T-helper 17 cell (primary cell): ENCODE measurements around the gene TEX13B. TPM values are rescaled to one million over a fixed set of nuclear protein-coding genes. Genes with fewer than 3 reads are reported as not detected.
"Not testable (repeated sequence)": the region's sequence is repeated elsewhere in the genome, so short reads cannot be mapped to it uniquely, and the experiment has no call there.

Experiments used
- ATAC-seq: fragments of 150-1000 bp; cut with Tn5 transposase; 2 replicates; pipeline ENCODE4 v1.10.0; 2021; ENCODE audit warnings: mild to moderate bottlenecking, moderate library complexity
- DNase-seq, 3 donors: peaks; one replicate each; pipeline versions ENCODE4 v3.0.0 to v3.0.0-alpha.2; 2020 to 2021
- H3K9me3 ChIP-seq: one replicate; pipeline ENCODE4 v1.7.0; 2013; ENCODE audit warnings: low read length, mild to moderate bottlenecking; ENCODE audit not compliant: control insufficient read depth, poor library complexity, severe bottlenecking
- H3K27ac Mint-ChIP-seq: one replicate; pipeline ENCODE4 v1.8.0; 2022; ENCODE audit warnings: mild to moderate bottlenecking, moderate library complexity, mixed read lengths
- H3K27me3 Mint-ChIP-seq: one replicate; pipeline ENCODE4 v1.8.0; 2022; ENCODE audit warnings: mixed read lengths
- H3K36me3 Mint-ChIP-seq: one replicate; pipeline ENCODE4 v1.8.0; 2022; ENCODE audit warnings: low read depth, mixed read lengths
- H3K4me1 Mint-ChIP-seq: one replicate; pipeline ENCODE4 v1.8.0; 2022; ENCODE audit warnings: mild to moderate bottlenecking, mixed read lengths
- H3K4me3 Mint-ChIP-seq: one replicate; pipeline ENCODE4 v1.8.0; 2022; ENCODE audit warnings: mild to moderate bottlenecking, moderate library complexity, mixed read lengths
- total RNA-seq, 4 donors: library from RNA in 2 of 4; stranded (reverse) in 2 of 4; gene quantifications; one replicate each; pipeline ENCODE4 v1.2.3 and lab custom pipeline; 2022 to 2026

Gene TEX13B
- total RNA-seq, 2 donors from 2014 or later: not detected

DNA sequence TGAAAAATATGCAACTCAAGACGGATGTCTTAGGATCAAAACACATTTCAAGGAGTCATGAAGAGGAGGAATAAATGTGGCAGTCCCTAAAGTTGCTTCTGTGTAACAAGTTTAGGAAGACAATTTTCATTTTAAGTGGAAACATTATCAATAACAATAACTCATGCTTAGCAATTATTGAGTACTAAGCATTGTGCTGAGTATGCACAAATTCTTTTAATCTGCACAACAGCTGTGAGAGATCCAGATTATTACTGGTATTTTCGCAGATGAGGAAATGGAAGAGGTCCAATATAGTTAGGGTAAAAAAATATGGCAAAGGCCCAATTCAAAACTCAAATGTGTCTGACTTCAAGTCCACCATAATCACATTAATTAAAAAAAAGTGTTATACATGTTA, 2.9 kb upstream of the TEX13B start:
- Mint-ChIP-seq H3K4me3 (no peak overlapping the region), H3K27ac (no peak overlapping the region), H3K36me3 (peaks cover 3% of the 10 kb centered on the region), H3K4me1 (no peaks in the 10 kb centered on the region), H3K27me3 (no peaks in the 10 kb centered on the region)
- no peak for ATAC-seq
- no peaks in the 10 kb centered on the region for H3K9me3 ChIP-seq
- DNase-seq: no peak

DNA sequence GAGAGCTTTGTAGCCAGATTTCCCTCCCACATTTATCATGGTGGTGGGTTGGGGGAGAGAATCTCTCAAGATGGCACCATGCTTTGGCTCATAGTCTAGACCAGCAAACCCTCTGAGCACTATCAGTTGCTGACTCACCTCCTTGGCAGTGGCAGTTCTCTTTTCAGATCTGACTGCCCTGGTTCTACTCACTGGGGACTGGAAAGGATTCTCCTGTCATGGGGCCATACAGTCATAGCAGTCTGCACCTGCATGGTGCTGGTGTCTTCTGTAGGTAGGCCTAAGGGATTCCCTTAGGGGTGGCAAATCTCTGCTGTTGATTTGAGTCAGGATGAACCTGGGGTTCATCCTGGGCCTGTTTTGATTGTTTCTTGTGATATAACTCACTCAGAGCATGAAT, 2.6 kb downstream of the TEX13B start:
- Mint-ChIP-seq H3K4me1 (peaks cover 3% of the 10 kb centered on the region), H3K36me3 (no peaks in the 10 kb centered on the region), H3K27me3 (no peaks in the 10 kb centered on the region), H3K4me3 (no peak overlapping the region), H3K27ac (peak overlapping the region; percentile 24)
- DNase-seq (no peak), ATAC-seq (no peak)
- no peaks in the 10 kb centered on the region for H3K9me3 ChIP-seq

DNA sequence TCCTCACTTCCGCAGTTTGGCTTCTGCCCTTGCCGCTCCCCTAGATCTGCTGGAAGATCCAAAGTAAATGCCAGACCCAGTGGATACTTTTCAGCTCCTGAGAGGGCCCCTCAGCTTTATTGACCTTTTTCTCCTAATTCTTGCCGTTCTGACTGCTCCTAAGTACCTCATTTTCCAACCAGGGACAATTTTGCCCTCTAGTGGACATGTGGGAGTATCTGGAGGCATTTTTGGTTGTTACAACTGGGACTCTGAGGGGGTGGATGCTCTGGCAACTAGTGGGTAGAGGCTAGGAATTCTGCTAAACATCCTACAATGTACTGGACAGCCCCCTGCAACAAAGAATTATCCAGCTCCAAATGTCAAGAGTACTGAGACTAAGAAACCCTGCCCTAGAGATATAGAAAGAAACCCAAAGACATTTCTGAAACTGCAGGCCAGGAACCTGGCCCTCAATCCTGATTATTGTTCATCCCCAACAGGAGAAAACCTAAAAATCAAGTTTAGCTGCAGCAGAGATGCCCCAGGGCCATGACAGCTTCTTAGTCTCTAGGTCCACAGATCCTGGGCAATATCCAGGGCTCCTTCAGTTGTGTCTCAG, 3.4 kb downstream of the TEX13B start:
- H3K27ac Mint-ChIP-seq: no peak overlapping the region

DNA sequence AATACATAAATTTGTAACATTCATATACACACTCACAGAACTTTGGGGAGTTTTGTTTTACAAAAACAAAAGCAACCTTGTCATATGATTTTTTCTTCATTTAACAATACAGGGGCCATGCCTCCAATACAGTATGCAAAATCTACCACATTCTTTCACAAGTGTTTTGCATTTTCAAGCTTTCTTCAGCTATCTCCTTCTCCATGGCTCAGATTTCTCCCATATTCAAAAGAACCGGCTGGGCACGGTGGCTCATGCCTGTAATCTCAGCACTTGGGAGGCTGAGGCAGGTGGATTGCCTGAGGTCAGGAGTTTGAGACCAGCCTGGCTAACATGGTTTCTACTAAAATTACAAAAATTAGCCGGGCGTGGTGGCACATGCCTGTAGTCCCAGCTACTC, 4.1 kb downstream of the TEX13B start:
- Mint-ChIP-seq H3K36me3 (no peaks in the 10 kb centered on the region), H3K27me3 (no peaks in the 10 kb centered on the region), H3K4me1 (peaks cover 3% of the 10 kb centered on the region), H3K27ac (no peak overlapping the region), H3K4me3 (no peak overlapping the region)
- DNase-seq (no peak), ATAC-seq (no peak)
- H3K9me3 ChIP-seq: no peaks in the 10 kb centered on the region

More for the DNA sequence above, 3.4 kb downstream of the TEX13B start:
- no peak overlapping the region for H3K4me3 Mint-ChIP-seq
- DNase-seq (no peak), ATAC-seq (no peak)
- no peaks in the 10 kb centered on the region for H3K36me3 Mint-ChIP-seq
- no peaks in the 10 kb centered on the region for H3K9me3 ChIP-seq
- H3K27me3 Mint-ChIP-seq: no peaks in the 10 kb centered on the region
- peaks cover 3% of the 10 kb centered on the region for H3K4me1 Mint-ChIP-seq

DNA sequence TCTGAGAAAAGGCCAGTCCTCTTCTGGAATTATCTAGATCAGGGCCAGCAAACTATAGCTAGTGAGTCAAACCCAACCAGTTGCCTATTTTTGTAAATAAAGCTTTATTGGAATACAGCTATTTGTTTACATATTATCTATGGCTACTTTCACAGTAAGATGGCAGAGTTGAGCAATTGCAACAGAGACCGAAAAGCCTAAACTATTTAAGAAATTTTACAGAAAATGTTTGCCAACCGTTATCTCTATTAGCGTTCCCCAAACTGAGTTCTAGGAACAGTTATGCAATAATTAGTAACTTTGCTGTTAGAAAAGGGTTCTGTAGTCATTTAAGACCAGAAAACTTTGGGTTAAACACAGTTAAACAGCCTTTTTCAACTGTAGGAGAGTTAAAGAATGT, 10.5 kb downstream of the TEX13B start:
- H3K4me1 Mint-ChIP-seq: no peaks in the 10 kb centered on the region
- H3K4me3 Mint-ChIP-seq: no peak overlapping the region
- ATAC-seq (no peak), DNase-seq (no peak)
- H3K27ac Mint-ChIP-seq: no peak overlapping the region
- no peaks in the 10 kb centered on the region for H3K9me3 ChIP-seq
- H3K36me3 Mint-ChIP-seq: no peaks in the 10 kb centered on the region
- H3K27me3 Mint-ChIP-seq: no peaks in the 10 kb centered on the region

DNA sequence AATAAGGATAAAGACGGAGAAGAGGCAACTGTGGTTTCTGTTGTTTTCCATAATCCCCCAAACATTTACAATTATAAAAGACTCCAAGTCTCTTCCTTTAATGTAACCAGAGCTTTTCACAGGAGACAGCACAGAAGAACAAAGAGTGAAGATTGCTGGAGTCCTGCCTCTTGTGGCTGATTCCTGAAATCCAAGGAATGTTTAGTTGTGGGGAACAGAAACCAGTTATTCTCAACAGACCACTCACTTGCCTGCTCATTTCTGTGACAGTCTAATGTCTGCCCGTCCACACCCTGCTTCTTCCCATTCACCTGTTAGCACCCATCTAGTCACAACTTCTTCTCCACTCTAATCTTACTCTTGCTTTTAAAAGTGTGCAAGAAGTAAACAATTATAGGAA, 12.1 kb downstream of the TEX13B start:
- H3K27ac Mint-ChIP-seq: no peak overlapping the region

DNA sequence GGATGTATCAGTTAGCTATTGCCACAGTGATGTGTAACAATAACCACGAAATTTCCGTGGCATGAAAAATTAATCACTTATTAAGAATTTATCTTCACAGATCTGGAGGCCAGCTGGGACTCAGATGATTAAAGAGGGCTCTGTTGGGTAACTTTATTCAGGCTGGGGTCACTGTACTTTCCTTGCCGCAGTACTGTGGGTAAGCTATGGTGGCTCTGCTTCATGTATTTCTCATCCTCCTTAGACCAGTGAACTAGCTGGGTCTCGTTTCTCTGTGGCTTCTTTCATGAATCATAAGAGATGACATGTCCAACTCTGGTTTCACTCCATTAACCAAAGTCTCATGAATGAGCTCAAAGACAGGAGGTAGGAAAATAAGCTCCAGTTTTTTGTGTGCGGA, 13.5 kb downstream of the TEX13B start:
- H3K27me3 Mint-ChIP-seq: no peaks in the 10 kb centered on the region
- no peaks in the 10 kb centered on the region for H3K4me1 Mint-ChIP-seq
- H3K27ac Mint-ChIP-seq: no peak overlapping the region
- H3K4me3 Mint-ChIP-seq: no peak overlapping the region
- H3K9me3 ChIP-seq: no peaks in the 10 kb centered on the region
- ATAC-seq (no peak), DNase-seq (no peak)
- no peaks in the 10 kb centered on the region for H3K36me3 Mint-ChIP-seq

More for the DNA sequence above, 12.1 kb downstream of the TEX13B start:
- no peaks in the 10 kb centered on the region for H3K9me3 ChIP-seq
- DNase-seq (no peak), ATAC-seq (no peak)
- Mint-ChIP-seq H3K27me3 (no peaks in the 10 kb centered on the region), H3K4me1 (no peaks in the 10 kb centered on the region), H3K36me3 (no peaks in the 10 kb centered on the region), H3K4me3 (no peak overlapping the region)

DNA sequence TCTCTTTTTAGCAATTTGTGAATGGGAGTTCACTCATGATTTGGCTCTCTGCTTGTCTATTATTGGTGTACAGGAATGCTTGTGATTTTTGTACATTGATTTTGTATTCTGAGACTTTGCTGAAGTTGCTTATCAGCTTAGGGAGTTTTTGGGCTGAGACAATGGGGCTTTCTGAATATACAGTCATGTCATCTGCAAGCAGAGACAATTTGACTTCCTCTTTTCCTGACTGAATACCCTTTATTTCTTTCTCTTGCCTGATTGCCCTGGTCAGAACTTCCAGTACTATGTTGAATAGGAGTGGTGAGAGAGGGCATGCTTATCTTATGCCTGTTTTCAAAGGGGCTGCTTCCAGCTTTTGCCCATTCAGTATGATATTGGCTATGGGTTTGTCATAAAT, 26.8 kb downstream of the TEX13B start:
- not testable (repeated sequence) for DNase-seq, H3K4me1 Mint-ChIP-seq, H3K27me3 Mint-ChIP-seq, H3K27ac Mint-ChIP-seq, H3K4me3 Mint-ChIP-seq, ATAC-seq, H3K9me3 ChIP-seq, H3K36me3 Mint-ChIP-seq

DNA sequence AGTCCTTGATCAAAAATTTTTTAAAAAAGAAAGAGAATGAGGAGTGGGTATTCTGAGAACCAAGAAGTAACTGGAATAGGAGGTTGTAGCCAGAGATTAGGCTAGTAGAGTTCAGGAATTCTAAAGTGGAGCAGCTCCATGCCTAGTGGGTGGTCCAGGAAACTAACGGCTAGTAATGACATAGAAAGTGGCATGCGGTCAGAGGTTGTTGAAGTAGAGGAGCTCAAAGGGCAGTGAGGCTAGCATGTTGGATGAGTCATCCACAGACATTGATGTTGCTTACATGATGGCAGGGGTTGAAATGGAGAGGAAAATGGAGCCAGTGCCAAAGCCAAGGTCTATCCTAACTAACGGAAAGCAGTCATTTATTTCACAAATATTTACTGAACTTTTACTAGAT, 42.1 kb downstream of the TEX13B start:
- H3K27ac Mint-ChIP-seq: no peak overlapping the region

DNA sequence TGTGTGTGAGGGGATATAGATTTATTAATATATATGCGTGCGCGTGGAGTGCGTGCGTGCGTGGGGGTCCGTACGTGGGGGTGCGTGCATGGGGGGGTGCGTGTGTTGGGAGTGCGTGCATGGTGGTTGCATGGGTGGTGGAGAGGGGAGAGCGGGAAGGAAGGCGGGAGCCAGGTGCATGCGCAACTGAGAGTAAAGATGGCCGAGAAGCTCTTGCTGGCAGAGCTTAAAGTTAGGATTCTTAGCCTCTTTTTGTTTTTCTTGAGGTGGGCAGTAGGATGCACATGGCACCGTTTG, 45.8 kb downstream of the TEX13B start:
- no peak overlapping the region for H3K4me3 Mint-ChIP-seq
- no peaks in the 10 kb centered on the region for H3K9me3 ChIP-seq
- peaks cover 8% of the 10 kb centered on the region for H3K27me3 Mint-ChIP-seq
- no peaks in the 10 kb centered on the region for H3K4me1 Mint-ChIP-seq
- ATAC-seq (no peak), DNase-seq (no peak)
- H3K36me3 Mint-ChIP-seq: no peaks in the 10 kb centered on the region
- no peak overlapping the region for H3K27ac Mint-ChIP-seq

More for the DNA sequence above, 42.1 kb downstream of the TEX13B start:
- Mint-ChIP-seq H3K27me3 (peaks cover 4% of the 10 kb centered on the region), H3K4me3 (no peak overlapping the region), H3K4me1 (no peaks in the 10 kb centered on the region), H3K36me3 (no peaks in the 10 kb centered on the region)
- ATAC-seq: no peak
- H3K9me3 ChIP-seq: no peaks in the 10 kb centered on the region
- no peak for DNase-seq

DNA sequence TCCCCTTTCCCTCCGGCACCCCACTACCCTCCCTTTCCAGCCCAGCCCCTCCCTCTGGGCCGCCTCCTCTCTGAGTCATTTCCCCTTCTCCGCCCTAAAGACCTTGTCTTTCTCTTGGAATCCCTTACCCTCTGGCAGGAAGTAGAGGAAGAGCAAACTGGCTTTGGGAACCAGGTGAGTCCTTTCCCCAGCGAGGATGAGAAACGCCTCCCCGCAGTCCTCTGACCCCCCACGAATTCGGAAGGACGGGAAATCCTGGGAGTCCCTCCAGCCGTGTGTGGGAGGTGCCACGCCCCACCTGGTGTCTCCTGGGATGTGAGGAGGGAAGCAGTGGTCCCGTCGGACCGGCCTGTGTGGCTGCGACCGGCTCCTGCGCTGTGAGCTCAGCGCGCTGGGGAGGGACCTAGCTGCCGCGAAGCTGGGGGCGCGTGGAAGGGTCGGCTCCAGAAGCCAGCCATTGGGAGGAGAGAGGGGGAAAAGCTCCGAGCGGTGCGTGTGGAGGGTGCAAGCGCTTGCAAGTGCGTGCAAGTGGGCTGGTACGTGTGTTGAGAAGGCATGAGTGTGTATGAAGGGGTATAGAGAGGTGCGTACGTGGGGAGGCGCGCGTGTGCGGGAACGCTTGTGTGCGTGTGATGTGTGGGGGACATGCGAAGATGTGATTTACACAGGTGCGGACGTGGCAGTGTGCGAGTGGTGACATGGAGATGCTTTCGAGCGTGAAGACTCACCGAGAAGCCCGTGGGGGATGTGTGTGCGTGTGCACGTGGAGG, 46.3 kb downstream of the TEX13B start:
- H3K9me3 ChIP-seq: no peaks in the 10 kb centered on the region
- no peak overlapping the region for H3K4me3 Mint-ChIP-seq
- H3K4me1 Mint-ChIP-seq: no peaks in the 10 kb centered on the region
- no peak overlapping the region for H3K27ac Mint-ChIP-seq
- no peaks in the 10 kb centered on the region for H3K36me3 Mint-ChIP-seq
- no peak for DNase-seq
- no peak for ATAC-seq
- H3K27me3 Mint-ChIP-seq: peaks cover 8% of the 10 kb centered on the region

DNA sequence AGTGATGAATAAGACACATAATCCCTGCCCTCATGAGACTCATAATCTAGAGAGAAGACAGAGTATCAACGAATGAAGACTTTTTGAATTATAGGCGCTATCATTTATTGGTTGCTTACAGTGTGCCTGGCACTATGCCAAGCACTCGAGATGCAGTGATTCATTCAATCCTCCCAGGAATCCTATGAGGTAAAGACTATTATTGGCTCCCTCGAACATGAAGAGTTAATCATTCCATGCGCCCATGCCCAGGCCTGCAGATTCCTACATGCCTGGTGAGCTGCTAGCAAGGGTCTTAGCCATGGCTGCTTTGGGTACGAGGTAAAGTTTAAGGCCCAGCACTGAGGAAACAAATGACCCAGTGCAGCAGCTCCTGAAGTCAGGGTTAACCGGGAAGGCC, 47.0 kb downstream of the TEX13B start:
- Mint-ChIP-seq H3K27ac (no peak overlapping the region), H3K4me3 (no peak overlapping the region), H3K27me3 (peaks cover 8% of the 10 kb centered on the region), H3K36me3 (no peaks in the 10 kb centered on the region), H3K4me1 (no peaks in the 10 kb centered on the region)
- no peaks in the 10 kb centered on the region for H3K9me3 ChIP-seq
- no peak for ATAC-seq
- no peak for DNase-seq

DNA sequence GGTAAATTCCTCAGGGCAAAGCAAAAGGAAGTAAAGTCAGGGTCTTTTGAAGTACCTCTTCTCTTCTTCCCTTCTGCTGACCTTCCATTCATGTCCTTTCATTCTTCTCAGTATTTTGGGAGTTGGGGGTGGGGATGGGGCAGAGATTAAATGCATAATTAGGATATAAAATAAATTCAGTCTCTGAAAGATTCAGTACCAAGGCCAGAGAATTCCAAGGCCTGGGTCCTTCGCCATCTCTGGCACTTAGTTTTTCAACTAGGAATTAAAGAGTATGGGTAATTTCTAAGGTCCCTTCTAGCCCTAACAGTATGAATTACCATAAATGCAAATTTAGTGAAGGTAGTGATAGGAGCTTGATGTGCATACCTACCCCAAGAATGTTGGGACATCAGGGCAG, 47.9 kb downstream of the TEX13B start:
- ATAC-seq (no peak), DNase-seq (no peak)
- Mint-ChIP-seq H3K27ac (no peak overlapping the region), H3K36me3 (peaks cover 2% of the 10 kb centered on the region), H3K4me1 (no peaks in the 10 kb centered on the region), H3K27me3 (peaks cover 8% of the 10 kb centered on the region), H3K4me3 (no peak overlapping the region)
- no peaks in the 10 kb centered on the region for H3K9me3 ChIP-seq
